ENCODE measurements around the gene COL4A1. TPM values are rescaled to one million over a fixed set of nuclear protein-coding genes. Genes with fewer than 3 reads are reported as not detected.

The COL4A1 gene
- total RNA-seq, 1 donor from 2014 or later, result 105 TPM

DNA sequence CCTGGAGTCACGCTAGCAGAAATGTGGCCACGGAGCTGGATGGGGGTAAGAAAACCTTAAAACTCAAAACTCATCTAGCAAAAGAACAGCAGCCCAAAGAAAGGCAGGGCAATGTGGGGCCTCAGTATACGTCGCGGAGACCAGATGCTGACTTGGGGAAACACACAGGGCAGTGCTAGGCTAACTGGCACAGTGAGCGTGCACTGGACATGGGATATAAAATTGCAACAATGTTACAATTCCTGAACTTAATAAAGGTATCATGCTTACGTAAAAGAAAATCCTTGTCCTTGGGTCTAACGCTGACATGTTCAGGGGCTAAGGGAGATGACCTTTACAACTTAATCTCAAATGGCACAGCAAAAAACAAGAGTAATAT is 40.5 kb downstream of the COL4A1 start:
- DNase-seq (ENCODE audit: low spot score), result no peak
- Mint-ChIP-seq H3K27ac (no peak overlapping the region), H3K36me3 (peaks cover 4% of the 10 kb centered on the region), H3K27me3 (ENCODE audit: insufficient read depth, low read depth) (peaks cover 14% of the 10 kb centered on the region), H3K4me3 (peak overlapping the region; percentile 68), H3K9me3 (no peaks in the 10 kb centered on the region), H3K4me1 (peaks cover 61% of the 10 kb centered on the region)
- Histone ChIP-seq H3K4me2 (peak overlapping the region; percentile 77), H3K27ac (peak overlapping the region; percentile 31), H3K9ac (no peak overlapping the region), H3F3A (ENCODE audit: low read depth) (peaks cover 45% of the 10 kb centered on the region), H3K9me3 (ENCODE audit: low read depth) (no peaks in the 10 kb centered on the region), H3K27me3 (peaks cover 9% of the 10 kb centered on the region), H3K36me3 (no peaks in the 10 kb centered on the region), H2AFZ (replicated peaks) (no peak overlapping the region), H4K20me1 (ENCODE audit: low read depth) (peaks cover 88% of the 10 kb centered on the region), H3K4me1 (peaks cover 74% of the 10 kb centered on the region), H3K79me2 (ENCODE audit: low read depth) (peaks cover 18% of the 10 kb centered on the region), H3K4me3 (no peak overlapping the region)
- TF ChIP-seq EZH2phosphoT487 (IDR thresholded peaks at IDR 0.05) (no peak), EZH2 (IDR thresholded peaks at IDR 0.05) (no peak)
- TF ChIP-seq, protein P1, sequence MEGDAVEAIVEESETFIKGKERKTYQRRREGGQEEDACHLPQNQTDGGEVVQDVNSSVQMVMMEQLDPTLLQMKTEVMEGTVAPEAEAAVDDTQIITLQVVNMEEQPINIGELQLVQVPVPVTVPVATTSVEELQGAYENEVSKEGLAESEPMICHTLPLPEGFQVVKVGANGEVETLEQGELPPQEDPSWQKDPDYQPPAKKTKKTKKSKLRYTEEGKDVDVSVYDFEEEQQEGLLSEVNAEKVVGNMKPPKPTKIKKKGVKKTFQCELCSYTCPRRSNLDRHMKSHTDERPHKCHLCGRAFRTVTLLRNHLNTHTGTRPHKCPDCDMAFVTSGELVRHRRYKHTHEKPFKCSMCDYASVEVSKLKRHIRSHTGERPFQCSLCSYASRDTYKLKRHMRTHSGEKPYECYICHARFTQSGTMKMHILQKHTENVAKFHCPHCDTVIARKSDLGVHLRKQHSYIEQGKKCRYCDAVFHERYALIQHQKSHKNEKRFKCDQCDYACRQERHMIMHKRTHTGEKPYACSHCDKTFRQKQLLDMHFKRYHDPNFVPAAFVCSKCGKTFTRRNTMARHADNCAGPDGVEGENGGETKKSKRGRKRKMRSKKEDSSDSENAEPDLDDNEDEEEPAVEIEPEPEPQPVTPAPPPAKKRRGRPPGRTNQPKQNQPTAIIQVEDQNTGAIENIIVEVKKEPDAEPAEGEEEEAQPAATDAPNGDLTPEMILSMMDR (IDR thresholded peaks at IDR 0.05), result no peak

GRCh38 chr13:110265682-110266430 is 41.1 kb downstream of the COL4A1 start:
- Mint-ChIP-seq H3K4me1 (peaks cover 63% of the 10 kb centered on the region), H3K36me3 (peaks cover 4% of the 10 kb centered on the region), H3K4me3 (peak overlapping the region; percentile 68), H3K27ac (peak overlapping the region; percentile 37), H3K27me3 (ENCODE audit: insufficient read depth, low read depth) (peaks cover 15% of the 10 kb centered on the region), H3K9me3 (no peaks in the 10 kb centered on the region)
- TF ChIP-seq, protein P1 (IDR thresholded peaks at IDR 0.05), result no peak
- TF ChIP-seq EZH2 (IDR thresholded peaks at IDR 0.05) (no peak), EZH2phosphoT487 (IDR thresholded peaks at IDR 0.05) (no peak)
- Histone ChIP-seq H3K4me2 (peak overlapping the region; percentile 77), H2AFZ (replicated peaks) (no peak overlapping the region), H3K9ac (no peak overlapping the region), H3F3A (ENCODE audit: low read depth) (peaks cover 49% of the 10 kb centered on the region), H3K27me3 (peaks cover 9% of the 10 kb centered on the region), H3K27ac (peak overlapping the region; percentile 31), H3K9me3 (ENCODE audit: low read depth) (no peaks in the 10 kb centered on the region), H3K4me3 (no peak overlapping the region), H3K4me1 (peaks cover 78% of the 10 kb centered on the region), H3K79me2 (ENCODE audit: low read depth) (peaks cover 23% of the 10 kb centered on the region), H3K36me3 (no peaks in the 10 kb centered on the region), H4K20me1 (ENCODE audit: low read depth) (peaks cover 90% of the 10 kb centered on the region)
- peak; percentile 48 for DNase-seq (ENCODE audit: low spot score)

DNA sequence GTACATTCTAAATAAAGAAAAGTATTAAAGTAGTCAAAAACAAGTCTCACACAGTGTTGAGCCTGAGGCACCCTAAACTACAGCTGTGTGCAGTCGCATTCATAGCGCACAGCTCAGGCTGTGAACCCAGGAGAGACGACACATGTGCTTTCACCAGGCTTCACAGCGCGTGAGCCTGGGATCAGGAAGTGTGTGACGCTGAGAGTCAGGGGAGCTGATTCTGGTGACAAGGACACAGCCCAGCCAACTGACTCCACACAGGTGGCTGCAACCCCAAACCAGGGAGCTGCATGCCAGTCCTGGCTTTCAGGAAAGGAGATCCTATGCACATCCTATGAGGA is 41.6 kb downstream of the COL4A1 start:
- Histone ChIP-seq H3K4me2 (peak overlapping the region; percentile 77), H3K27ac (peak overlapping the region; percentile 38), H3K27me3 (peaks cover 9% of the 10 kb centered on the region), H3K36me3 (no peaks in the 10 kb centered on the region), H3F3A (ENCODE audit: low read depth) (peaks cover 49% of the 10 kb centered on the region), H2AFZ (replicated peaks) (no peak overlapping the region), H3K79me2 (ENCODE audit: low read depth) (peaks cover 23% of the 10 kb centered on the region), H3K4me1 (peaks cover 76% of the 10 kb centered on the region), H3K9me3 (ENCODE audit: low read depth) (no peaks in the 10 kb centered on the region), H4K20me1 (ENCODE audit: low read depth) (peaks cover 89% of the 10 kb centered on the region), H3K4me3 (no peak overlapping the region), H3K9ac (no peak overlapping the region)
- no peak overlapping the region for H3K27ac Mint-ChIP-seq
- H3K36me3 Mint-ChIP-seq, result peaks cover 4% of the 10 kb centered on the region
- H3K9me3 Mint-ChIP-seq, result no peaks in the 10 kb centered on the region
- TF ChIP-seq, protein P1 (IDR thresholded peaks at IDR 0.05), result no peak
- TF ChIP-seq EZH2 (IDR thresholded peaks at IDR 0.05), result no peak
- TF ChIP-seq EZH2phosphoT487 (IDR thresholded peaks at IDR 0.05), result no peak
- H3K4me1 Mint-ChIP-seq, result peaks cover 66% of the 10 kb centered on the region
- peaks cover 16% of the 10 kb centered on the region for H3K27me3 Mint-ChIP-seq (ENCODE audit: insufficient read depth, low read depth)
- H3K4me3 Mint-ChIP-seq, result no peak overlapping the region
- DNase-seq (ENCODE audit: low spot score), result peak; percentile 25

Data from neural progenitor cell (in vitro differentiated cells).